Suprapubic skin (tissue), 4 donors: ENCODE measurements around the gene SASH1. TPM values are rescaled to one million over a fixed set of nuclear protein-coding genes. Genes with fewer than 3 reads are reported as not detected.
A peak's percentile ranks its signal among the peaks of the same experiment; 100 is the strongest.

Source experiments
- DNase-seq, 2 donors: peaks; one replicate each; pipeline ENCODE4 v3.0.0-alpha.2; 2019; ENCODE audit warnings: low spot score in 2 of 2
- H3K27ac ChIP-seq: fragments of 200-600 bp; sonication (generic); one replicate; pipeline ENCODE4 v1.5.1; 2019
- H3K27me3 ChIP-seq: fragments of 200-600 bp; sonication (generic); one replicate; pipeline ENCODE4 v1.5.1; 2019
- H3K36me3 ChIP-seq: fragments of 200-600 bp; sonication (generic); one replicate; pipeline ENCODE4 v1.5.1; 2019
- H3K4me1 ChIP-seq: fragments of 200-600 bp; sonication (generic); one replicate; pipeline ENCODE4 v1.5.1; 2019
- H3K4me3 ChIP-seq: fragments of 200-600 bp; sonication (generic); one replicate; pipeline ENCODE4 v1.5.1; 2019; ENCODE audit warnings: mild to moderate bottlenecking
- H3K9me3 ChIP-seq: fragments of 200-600 bp; sonication (generic); one replicate; pipeline ENCODE4 v1.5.1; 2019
- CTCF ChIP-seq, 2 donors: fragments of 200-600 bp in 1 of 2; fragments of 450-650 bp in 1 of 2; sonication (generic) in 1 of 2; IDR thresholded peaks; one replicate each; pipeline ENCODE4 v1.5.1; 2016 to 2019; ENCODE audit warnings: antibody characterized with exemption in 2 of 2, mild to moderate bottlenecking in 1 of 2, moderate library complexity in 1 of 2
- EP300 ChIP-seq: sonication (generic); formaldehyde crosslinking; IDR thresholded peaks from one replicate; pipeline ENCODE4 v1.6.1; 2017; ENCODE audit warnings: antibody characterized with exemption
- POLR2A ChIP-seq, 2 donors: fragments of 450-650 bp; IDR thresholded peaks; one replicate each; pipeline ENCODE4 v1.6.1; 2017; ENCODE audit warnings: antibody characterized with exemption in 2 of 2, mild to moderate bottlenecking in 2 of 2, moderate library complexity in 2 of 2
- POLR2AphosphoS5 ChIP-seq, 3 donors: sonication (generic); formaldehyde crosslinking; IDR thresholded peaks; one replicate each; pipeline ENCODE4 v1.6.1; 2017; ENCODE audit warnings: antibody characterized with exemption in 3 of 3
- WGBS: methylation state at CpG from one replicate; pipeline ENCODE4 v1.1.5; 2018; 5-methylcytosine and 5-hydroxymethylcytosine counted together
- total RNA-seq, 4 donors: library from RNA; depleted of rRNA; stranded (reverse); fragments of >200 nt; gene quantifications; one replicate each; pipeline ENCODE4 v1.1.0, GENCODE V29; 2016

Gene SASH1
- total RNA-seq, 4 donors from 2014 or later: 59.1 to 139 (median 77.1) TPM

- WGBS: 82% methylated on average over 5 of the region's 5 CpGs
- Histone ChIP-seq H3K36me3 (no peaks in the 10 kb centered on the region), H3K9me3 (no peaks in the 10 kb centered on the region), H3K27me3 (no peaks in the 10 kb centered on the region), H3K4me3 (no peak overlapping the region), H3K27ac (peak overlapping the region; percentile 34), H3K4me1 (peaks cover 61% of the 10 kb centered on the region)
- TF ChIP-seq EP300 (no peak), POLR2AphosphoS5 (IDR thresholded peaks at IDR 0.05) (no peak), CTCF (IDR thresholded peaks at IDR 0.05) (no peak), POLR2A (IDR thresholded peaks at IDR 0.05) (no peak)
- DNase-seq: no peak
Observed at GRCh38 chr6:148497717-148498116, 155.1 kb downstream of the SASH1 start.

- Histone ChIP-seq H3K4me1 (peaks cover 49% of the 10 kb centered on the region), H3K4me3 (no peak overlapping the region), H3K36me3 (no peaks in the 10 kb centered on the region), H3K27me3 (no peaks in the 10 kb centered on the region), H3K27ac (peak overlapping the region; percentile 89), H3K9me3 (no peaks in the 10 kb centered on the region)
- TF ChIP-seq EP300 (no peak), CTCF (IDR thresholded peaks at IDR 0.05) (no peak), POLR2A (IDR thresholded peaks at IDR 0.05) (no peak), POLR2AphosphoS5 (IDR thresholded peaks at IDR 0.05) (no peak)
- WGBS: 75% methylated on average over 2 of the region's 2 CpGs
- no peak for DNase-seq
Observed at GRCh38 chr6:148500402-148500801, 157.8 kb downstream of the SASH1 start.

GRCh38 chr6:148501178-148501590 is 158.5 kb downstream of the SASH1 start:
- Histone ChIP-seq H3K4me3 (no peak overlapping the region), H3K9me3 (no peaks in the 10 kb centered on the region), H3K27me3 (no peaks in the 10 kb centered on the region), H3K36me3 (no peaks in the 10 kb centered on the region), H3K4me1 (peaks cover 46% of the 10 kb centered on the region), H3K27ac (peak overlapping the region; percentile 89)
- DNase-seq: no peak
- WGBS: 0% methylated on average over 5 of the region's 5 CpGs
- TF ChIP-seq POLR2AphosphoS5 (IDR thresholded peaks at IDR 0.05): peak; percentile 75 to 85 (median 82)
- no peak for TF ChIP-seq CTCF (IDR thresholded peaks at IDR 0.05)
- peak in 1 of 2 donors; percentile 60 for TF ChIP-seq POLR2A (IDR thresholded peaks at IDR 0.05)
- TF ChIP-seq EP300: no peak

GRCh38 chr6:148502083-148502772 is 159.6 kb downstream of the SASH1 start:
- DNase-seq: peak in 1 of 2 donors; percentile 84
- 42% methylated on average over 8 of the region's 8 CpGs for WGBS
- Histone ChIP-seq H3K27me3 (no peaks in the 10 kb centered on the region), H3K4me3 (no peak overlapping the region), H3K36me3 (no peaks in the 10 kb centered on the region), H3K27ac (peak overlapping the region; percentile 89), H3K9me3 (no peaks in the 10 kb centered on the region), H3K4me1 (peaks cover 47% of the 10 kb centered on the region)
- TF ChIP-seq POLR2AphosphoS5 (IDR thresholded peaks at IDR 0.05): peak in 1 of 3 donors; percentile 10
- no peak for TF ChIP-seq CTCF (IDR thresholded peaks at IDR 0.05)
- no peak for TF ChIP-seq EP300
- TF ChIP-seq POLR2A (IDR thresholded peaks at IDR 0.05): peak in 1 of 2 donors; percentile 39

DNA sequence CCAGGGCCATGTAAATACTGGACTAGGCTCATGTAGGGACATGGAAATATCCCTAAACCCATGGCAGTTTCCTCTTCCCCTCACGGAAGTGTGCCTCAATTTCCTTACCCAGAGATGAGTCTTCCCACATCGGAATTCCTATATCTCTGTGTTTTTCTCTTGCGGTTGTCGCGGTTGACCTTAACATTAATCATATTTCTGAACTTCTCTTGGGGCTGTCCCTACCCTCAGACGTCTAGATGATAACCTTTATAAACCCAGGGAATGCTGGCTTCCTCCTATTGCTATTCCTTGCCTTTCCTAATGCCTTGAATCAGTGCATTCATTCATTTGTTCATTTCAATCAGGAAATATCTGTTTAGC is 160.1 kb downstream of the SASH1 start:
- Histone ChIP-seq H3K27ac (peak overlapping the region; percentile 89), H3K36me3 (no peaks in the 10 kb centered on the region)
- 81% methylated on average over 6 of the region's 6 CpGs for WGBS

More for the DNA sequence above, 160.1 kb downstream of the SASH1 start:
- Histone ChIP-seq H3K27me3 (no peaks in the 10 kb centered on the region), H3K4me1 (peaks cover 47% of the 10 kb centered on the region), H3K9me3 (no peaks in the 10 kb centered on the region), H3K4me3 (no peak overlapping the region)
- no peak for DNase-seq
- TF ChIP-seq POLR2A (IDR thresholded peaks at IDR 0.05) (no peak), CTCF (IDR thresholded peaks at IDR 0.05) (no peak)
